Neural cell (in vitro differentiated cells): ENCODE measurements around the gene DGLUCY. TPM values are rescaled to one million over a fixed set of nuclear protein-coding genes. Genes with fewer than 3 reads are reported as not detected.

Source experiments
- H2AFZ ChIP-seq: fragments of 200-600, 300-800 bp; sonication (generic), shearing (Covaris generic); 2 replicates; pipeline ENCODE4 v1.6.0; 2014; ENCODE audit warnings: low read depth, mild to moderate bottlenecking, antibody characterized with exemption, low read length, moderate library complexity
- H3F3A ChIP-seq: fragments of 200-600 bp; shearing (Covaris generic); 2 replicates; pipeline ENCODE4 v1.6.1; 2016; ENCODE audit warnings: mild to moderate bottlenecking, moderate library complexity, mixed read lengths, antibody characterized with exemption, low read length; ENCODE audit not compliant: insufficient read depth, poor library complexity, severe bottlenecking
- H3K27ac ChIP-seq: fragments of 200-600, 300-800 bp; sonication (generic), shearing (Covaris generic); 2 replicates; pipeline ENCODE4 v1.5.1; 2014; ENCODE audit warnings: mild to moderate bottlenecking, low read length, moderate library complexity
- H3K27me3 ChIP-seq: fragments of 300-800, 200-600 bp; sonication (generic), shearing (Covaris generic); 2 replicates; pipeline ENCODE4 v1.6.0; 2014; ENCODE audit warnings: mild to moderate bottlenecking, low read depth, low read length, moderate library complexity; ENCODE audit not compliant: insufficient read depth
- H3K36me3 ChIP-seq: fragments of 300-800, 200-600 bp; sonication (generic), shearing (Covaris generic); 2 replicates; pipeline ENCODE4 v1.5.1; 2014; ENCODE audit warnings: mild to moderate bottlenecking, antibody characterized with exemption, low read length, moderate library complexity; ENCODE audit not compliant: insufficient read depth
- H3K4me2 ChIP-seq: fragments of 300-800, 200-600 bp; sonication (generic), shearing (Covaris generic); 2 replicates; pipeline ENCODE4 v1.6.0; 2014; ENCODE audit warnings: mild to moderate bottlenecking, low read length
- H3K4me3 ChIP-seq: fragments of 300-800, 200-600 bp; sonication (generic), shearing (Covaris generic); 2 replicates; pipeline ENCODE4 v1.5.1; 2014; ENCODE audit warnings: mild to moderate bottlenecking, low read length, moderate library complexity
- H3K79me2 ChIP-seq: fragments of 200-600 bp; shearing (Covaris generic); replicated peaks from 2 replicates; pipeline ENCODE4 v1.6.0; 2014; ENCODE audit warnings: mild to moderate bottlenecking, low read length, moderate library complexity; ENCODE audit not compliant: insufficient read depth
- H3K9ac ChIP-seq: fragments of 300-800, 200-600 bp; sonication (generic), shearing (Covaris generic); 2 replicates; pipeline ENCODE4 v1.6.1; 2016; ENCODE audit warnings: mild to moderate bottlenecking, low read length, mixed read lengths
- H3K9me2 ChIP-seq: fragments of 200-600 bp; shearing (Covaris generic); 2 replicates; pipeline ENCODE4 v1.6.1; 2016; ENCODE audit warnings: mild to moderate bottlenecking, low read length, mixed read lengths; ENCODE audit not compliant: insufficient read depth
- H3K9me3 ChIP-seq: fragments of 200-600, 300-800 bp; sonication (generic), shearing (Covaris generic); 2 replicates; pipeline ENCODE4 v1.6.1; 2016; ENCODE audit warnings: mild to moderate bottlenecking, mixed run types, low read length, moderate library complexity, mixed read lengths
- H4K20me1 ChIP-seq: fragments of 200-600 bp; shearing (Covaris generic); 2 replicates; pipeline ENCODE4 v1.6.1; 2016; ENCODE audit warnings: mild to moderate bottlenecking, mixed run types; ENCODE audit not compliant: insufficient read depth
- EP300 ChIP-seq: fragments of 450-650 bp; conservative IDR thresholded peaks from 2 replicates; pipeline ENCODE4 v1.6.1; 2014; ENCODE audit warnings: antibody characterized with exemption, mild to moderate bottlenecking, moderate library complexity; ENCODE audit not compliant: poor library complexity, severe bottlenecking
- EZH2 ChIP-seq: fragments of 200-600, 300-800 bp; shearing (Covaris generic), sonication (generic); IDR thresholded peaks from 2 replicates; pipeline ENCODE4 v1.6.1; 2014; ENCODE audit warnings: antibody characterized with exemption, low read length, borderline replicate concordance, mild to moderate bottlenecking; ENCODE audit not compliant: insufficient read depth, poor library complexity, severe bottlenecking
- MXI1 ChIP-seq: fragments of 450-650 bp; conservative IDR thresholded peaks from 2 replicates; pipeline ENCODE4 v1.6.1; 2014; ENCODE audit warnings: antibody characterized with exemption, mild to moderate bottlenecking; ENCODE audit not compliant: poor library complexity, severe bottlenecking
- POLR2AphosphoS5 ChIP-seq: IDR thresholded peaks from 2 replicates; pipeline ENCODE4 v1.6.1; 2012
- RAD21 ChIP-seq: fragments of 450-650 bp; conservative IDR thresholded peaks from 2 replicates; pipeline ENCODE4 v1.6.1; 2014; ENCODE audit warnings: antibody characterized with exemption, mild to moderate bottlenecking, moderate library complexity
- SMC3 ChIP-seq: fragments of 450-650 bp; conservative IDR thresholded peaks from 2 replicates; pipeline ENCODE4 v1.6.1; 2014; ENCODE audit warnings: antibody characterized with exemption, mild to moderate bottlenecking, moderate library complexity; ENCODE audit not compliant: poor library complexity
- TAF1 ChIP-seq: IDR thresholded peaks from 2 replicates; pipeline ENCODE4 v1.6.1; 2012; ENCODE audit warnings: low read depth
- polyA plus RNA-seq: library from polyadenylated mRNA; depleted of rRNA; stranded (reverse); fragments of >200 nt; gene quantifications from 2 replicates; pipeline ENCODE4 v1.2.3, GENCODE V29; 2014
- TF ChIP-seq, protein P1 (sequence below): fragments of 450-650 bp; IDR thresholded peaks from 2 replicates; pipeline ENCODE4 v1.5.1; 2014; ENCODE audit warnings: antibody characterized with exemption, mild to moderate bottlenecking, moderate library complexity; ENCODE audit not compliant: poor library complexity, severe bottlenecking
- TF ChIP-seq, protein P2 (sequence below): IDR thresholded peaks from 2 replicates; pipeline ENCODE4 v1.6.1; 2012; ENCODE audit warnings: borderline replicate concordance

DGLUCY gene
- polyA plus RNA-seq, 1 donor from 2014 or later, result 30.5 TPM

DNA sequence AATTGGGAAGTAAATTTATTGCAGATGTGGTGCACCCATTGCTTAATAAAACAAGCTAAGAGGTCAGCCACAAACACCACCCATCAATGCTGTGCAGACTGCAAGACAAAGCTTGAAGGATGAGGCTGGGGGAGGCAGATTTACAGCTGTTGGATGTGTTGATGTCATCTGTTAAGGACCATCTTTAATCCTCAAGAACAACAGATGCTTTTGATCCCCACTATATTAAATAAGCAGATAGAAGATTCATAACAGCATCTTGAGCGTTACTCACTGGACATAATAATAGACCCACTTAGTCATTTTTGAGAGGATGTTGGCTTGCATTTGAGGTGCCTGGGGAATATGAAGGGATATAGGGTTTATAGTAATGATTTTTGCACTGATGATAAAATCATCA, 71.8 kb downstream of the DGLUCY start:
- no peaks in the 10 kb centered on the region for H3K36me3 ChIP-seq
- TF ChIP-seq POLR2AphosphoS5 (no peak), EP300 (no peak), SMC3 (no peak), MXI1 (no peak), TAF1 (no peak), EZH2 (no peak), RAD21 (no peak)
- TF ChIP-seq, protein P1, sequence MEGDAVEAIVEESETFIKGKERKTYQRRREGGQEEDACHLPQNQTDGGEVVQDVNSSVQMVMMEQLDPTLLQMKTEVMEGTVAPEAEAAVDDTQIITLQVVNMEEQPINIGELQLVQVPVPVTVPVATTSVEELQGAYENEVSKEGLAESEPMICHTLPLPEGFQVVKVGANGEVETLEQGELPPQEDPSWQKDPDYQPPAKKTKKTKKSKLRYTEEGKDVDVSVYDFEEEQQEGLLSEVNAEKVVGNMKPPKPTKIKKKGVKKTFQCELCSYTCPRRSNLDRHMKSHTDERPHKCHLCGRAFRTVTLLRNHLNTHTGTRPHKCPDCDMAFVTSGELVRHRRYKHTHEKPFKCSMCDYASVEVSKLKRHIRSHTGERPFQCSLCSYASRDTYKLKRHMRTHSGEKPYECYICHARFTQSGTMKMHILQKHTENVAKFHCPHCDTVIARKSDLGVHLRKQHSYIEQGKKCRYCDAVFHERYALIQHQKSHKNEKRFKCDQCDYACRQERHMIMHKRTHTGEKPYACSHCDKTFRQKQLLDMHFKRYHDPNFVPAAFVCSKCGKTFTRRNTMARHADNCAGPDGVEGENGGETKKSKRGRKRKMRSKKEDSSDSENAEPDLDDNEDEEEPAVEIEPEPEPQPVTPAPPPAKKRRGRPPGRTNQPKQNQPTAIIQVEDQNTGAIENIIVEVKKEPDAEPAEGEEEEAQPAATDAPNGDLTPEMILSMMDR, result no peak
- TF ChIP-seq, protein P2, sequence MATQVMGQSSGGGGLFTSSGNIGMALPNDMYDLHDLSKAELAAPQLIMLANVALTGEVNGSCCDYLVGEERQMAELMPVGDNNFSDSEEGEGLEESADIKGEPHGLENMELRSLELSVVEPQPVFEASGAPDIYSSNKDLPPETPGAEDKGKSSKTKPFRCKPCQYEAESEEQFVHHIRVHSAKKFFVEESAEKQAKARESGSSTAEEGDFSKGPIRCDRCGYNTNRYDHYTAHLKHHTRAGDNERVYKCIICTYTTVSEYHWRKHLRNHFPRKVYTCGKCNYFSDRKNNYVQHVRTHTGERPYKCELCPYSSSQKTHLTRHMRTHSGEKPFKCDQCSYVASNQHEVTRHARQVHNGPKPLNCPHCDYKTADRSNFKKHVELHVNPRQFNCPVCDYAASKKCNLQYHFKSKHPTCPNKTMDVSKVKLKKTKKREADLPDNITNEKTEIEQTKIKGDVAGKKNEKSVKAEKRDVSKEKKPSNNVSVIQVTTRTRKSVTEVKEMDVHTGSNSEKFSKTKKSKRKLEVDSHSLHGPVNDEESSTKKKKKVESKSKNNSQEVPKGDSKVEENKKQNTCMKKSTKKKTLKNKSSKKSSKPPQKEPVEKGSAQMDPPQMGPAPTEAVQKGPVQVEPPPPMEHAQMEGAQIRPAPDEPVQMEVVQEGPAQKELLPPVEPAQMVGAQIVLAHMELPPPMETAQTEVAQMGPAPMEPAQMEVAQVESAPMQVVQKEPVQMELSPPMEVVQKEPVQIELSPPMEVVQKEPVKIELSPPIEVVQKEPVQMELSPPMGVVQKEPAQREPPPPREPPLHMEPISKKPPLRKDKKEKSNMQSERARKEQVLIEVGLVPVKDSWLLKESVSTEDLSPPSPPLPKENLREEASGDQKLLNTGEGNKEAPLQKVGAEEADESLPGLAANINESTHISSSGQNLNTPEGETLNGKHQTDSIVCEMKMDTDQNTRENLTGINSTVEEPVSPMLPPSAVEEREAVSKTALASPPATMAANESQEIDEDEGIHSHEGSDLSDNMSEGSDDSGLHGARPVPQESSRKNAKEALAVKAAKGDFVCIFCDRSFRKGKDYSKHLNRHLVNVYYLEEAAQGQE, result no peak

DNA sequence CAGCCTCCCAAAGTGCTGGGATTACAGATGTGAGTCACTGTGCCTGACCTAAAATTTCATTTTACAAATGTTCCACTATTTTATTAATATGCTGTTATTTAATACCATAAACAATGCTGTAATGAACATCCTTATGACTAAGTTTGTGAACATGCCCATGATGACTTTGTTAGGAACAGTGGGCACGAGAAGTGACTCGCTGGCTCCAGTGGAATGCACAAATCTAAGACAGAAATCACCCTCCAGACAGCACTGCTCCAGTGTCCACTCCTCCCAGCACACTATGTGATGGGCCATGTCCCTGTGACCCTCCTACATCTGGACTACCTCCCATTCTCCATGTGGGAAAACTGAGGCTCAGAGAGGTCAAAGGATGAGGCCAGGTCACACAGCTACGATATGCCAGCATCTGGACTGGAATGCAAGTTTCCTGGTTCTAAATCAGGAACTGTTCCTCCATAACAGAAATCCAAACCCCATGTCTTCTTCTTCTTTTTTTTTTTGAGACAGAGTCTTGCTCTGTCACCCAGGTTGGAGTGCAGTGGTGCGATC, 72.7 kb downstream of the DGLUCY start:
- no peaks in the 10 kb centered on the region for H3K9me3 ChIP-seq
- no peak overlapping the region for H3K27ac ChIP-seq
- no peaks in the 10 kb centered on the region for H4K20me1 ChIP-seq
- H3K36me3 ChIP-seq, result no peaks in the 10 kb centered on the region
- no peaks in the 10 kb centered on the region for H3K9me2 ChIP-seq
- H3K4me2 ChIP-seq, result no peak overlapping the region
- no peaks in the 10 kb centered on the region for H3K79me2 ChIP-seq
- TF ChIP-seq, protein P2, result no peak
- TF ChIP-seq, protein P1, result no peak
- TF ChIP-seq RAD21, result no peak
- no peak for TF ChIP-seq EZH2
- no peak for TF ChIP-seq EP300
- no peak for TF ChIP-seq MXI1
- no peak for TF ChIP-seq POLR2AphosphoS5
- TF ChIP-seq SMC3, result no peak
- TF ChIP-seq TAF1, result no peak
- H3F3A ChIP-seq, result no peaks in the 10 kb centered on the region
- H2AFZ ChIP-seq, result no peak overlapping the region
- H3K27me3 ChIP-seq, result no peaks in the 10 kb centered on the region
- no peak overlapping the region for H3K4me3 ChIP-seq
- H3K9ac ChIP-seq, result no peak overlapping the region

More for the DNA sequence above, 71.8 kb downstream of the DGLUCY start:
- Histone ChIP-seq H2AFZ (no peak overlapping the region), H3K27ac (no peak overlapping the region), H3F3A (no peaks in the 10 kb centered on the region), H3K9me2 (no peaks in the 10 kb centered on the region), H3K4me3 (no peak overlapping the region), H3K9me3 (no peaks in the 10 kb centered on the region), H4K20me1 (no peaks in the 10 kb centered on the region), H3K9ac (no peak overlapping the region), H3K4me2 (no peak overlapping the region), H3K79me2 (no peaks in the 10 kb centered on the region), H3K27me3 (no peaks in the 10 kb centered on the region)
